PC-3 (cell line): ENCODE measurements around the gene THSD7A. TPM values are rescaled to one million over a fixed set of nuclear protein-coding genes. Genes with fewer than 3 reads are reported as not detected.

Source experiments
- ATAC-seq: fragments of 200-7000 bp; cut with Tn5 transposase; 2 replicates; pipeline ENCODE4 v1.9.1; 2020; ENCODE audit warnings: mild to moderate bottlenecking, moderate library complexity
- BruUV-seq: library from RNA; stranded (reverse); fragments of 400-500 nt; replicated peaks from 2 replicates; lab custom pipeline; 2021; lab: Mats Ljungman, UMichigan
- CTCF ChIA-PET: fragments of 300-600 bp; sonication (Branson Sonifier 250); formaldehyde crosslinking; loops from one replicate; lab custom pipeline; 2022; ENCODE audit warnings: antibody characterized with exemption; lab: Charles Lee
- POLR2A ChIA-PET: fragments of 300-600 bp; sonication (Branson Sonifier 250); formaldehyde crosslinking; loops from one replicate; lab custom pipeline; 2022; ENCODE audit warnings: antibody characterized with exemption; ENCODE audit not compliant: unreplicated experiment; lab: Charles Lee
- DNase-seq: peaks from one replicate; pipeline ENCODE4 v3.0.0-alpha.2; 2015
- H2AFZ ChIP-seq: fragments of 300-600 bp; sonication (generic); 2 replicates; pipeline ENCODE4 v1.6.0; 2016; ENCODE audit warnings: antibody characterized with exemption, low read length
- H3F3A ChIP-seq: fragments of 300-600 bp; sonication (generic); one replicate; pipeline ENCODE4 v1.6.0; 2017; ENCODE audit warnings: antibody characterized with exemption, low read length, control low read depth, mild to moderate bottlenecking; ENCODE audit not compliant: unreplicated experiment
- H3K27ac ChIP-seq: fragments of 300-600 bp; sonication (generic); 2 replicates; pipeline ENCODE4 v1.5.1; 2016; ENCODE audit warnings: mild to moderate bottlenecking, low read length
- H3K27me3 ChIP-seq: fragments of 300-600 bp; sonication (generic); 2 replicates; pipeline ENCODE4 v1.6.1; 2016; ENCODE audit warnings: low read length, mixed read lengths
- H3K36me3 ChIP-seq: fragments of 300-600 bp; sonication (generic); 2 replicates; pipeline ENCODE4 v1.6.1; 2016; ENCODE audit warnings: low read depth, mixed run types, low read length, mixed read lengths
- H3K4me1 ChIP-seq: fragments of 300-600 bp; sonication (generic); 2 replicates; pipeline ENCODE4 v1.5.1; 2016; ENCODE audit warnings: low read length; ENCODE audit not compliant: insufficient read depth
- H3K4me2 ChIP-seq: fragments of 300-600 bp; sonication (generic); 2 replicates; pipeline ENCODE4 v1.6.0; 2016; ENCODE audit warnings: low read length
- H3K4me3 ChIP-seq: fragments of 300-600 bp; sonication (generic); 2 replicates; pipeline ENCODE4 v1.5.1; 2016; ENCODE audit warnings: mild to moderate bottlenecking, low read length, mixed read lengths
- H3K79me2 ChIP-seq: fragments of 300-600 bp; sonication (generic); 2 replicates; pipeline ENCODE4 v1.6.1; 2017; ENCODE audit warnings: low read length, mixed read lengths
- H3K9ac ChIP-seq: fragments of 300-600 bp; sonication (generic); 2 replicates; pipeline ENCODE4 v1.6.0; 2016; ENCODE audit warnings: mild to moderate bottlenecking, low read length
- H3K9me2 ChIP-seq: fragments of 300-600 bp; sonication (generic); replicated peaks from 2 replicates; pipeline ENCODE4 v1.6.1; 2016; ENCODE audit warnings: mixed run types, low read length, mixed read lengths
- H3K9me3 ChIP-seq: fragments of 300-600 bp; sonication (generic); 2 replicates; pipeline ENCODE4 v1.6.1; 2016; ENCODE audit warnings: low read length, mixed read lengths
- H4K20me1 ChIP-seq: fragments of 300-600 bp; sonication (generic); 2 replicates; pipeline ENCODE4 v1.6.1; 2016; ENCODE audit warnings: low read length, mixed read lengths
- EZH2 ChIP-seq: fragments of 300-600 bp; sonication (generic); IDR thresholded peaks from one replicate; pipeline ENCODE4 v1.6.1; 2017; ENCODE audit warnings: antibody characterized with exemption, mild to moderate bottlenecking, low read length; ENCODE audit not compliant: unreplicated experiment
- EZH2phosphoT487 ChIP-seq: fragments of 300-600 bp; sonication (generic); IDR thresholded peaks from 2 replicates; pipeline ENCODE4 v1.6.1; 2018; ENCODE audit warnings: mild to moderate bottlenecking, antibody characterized with exemption, low read length, borderline replicate concordance
- intact Hi-C: fragments of 100-400 bp; cut with micrococcal nuclease; formaldehyde crosslinking; loops from 2 replicates; pipeline ENCODE4 v1.9.0; 2023
- total RNA-seq: library from RNA; depleted of rRNA; stranded (reverse); fragments of >200 nt; gene quantifications from 2 replicates; pipeline ENCODE4 v1.2.3, GENCODE V29; 2014
- TF ChIP-seq, protein P1 (sequence below): fragments of 300-600 bp; sonication (generic); conservative IDR thresholded peaks from 2 replicates; pipeline ENCODE4 v1.5.1; 2017; ENCODE audit warnings: antibody characterized with exemption, low read depth, mild to moderate bottlenecking, low read length

Gene THSD7A
- total RNA-seq, 1 experiment from 2014 or later, result 0.04 TPM

DNA sequence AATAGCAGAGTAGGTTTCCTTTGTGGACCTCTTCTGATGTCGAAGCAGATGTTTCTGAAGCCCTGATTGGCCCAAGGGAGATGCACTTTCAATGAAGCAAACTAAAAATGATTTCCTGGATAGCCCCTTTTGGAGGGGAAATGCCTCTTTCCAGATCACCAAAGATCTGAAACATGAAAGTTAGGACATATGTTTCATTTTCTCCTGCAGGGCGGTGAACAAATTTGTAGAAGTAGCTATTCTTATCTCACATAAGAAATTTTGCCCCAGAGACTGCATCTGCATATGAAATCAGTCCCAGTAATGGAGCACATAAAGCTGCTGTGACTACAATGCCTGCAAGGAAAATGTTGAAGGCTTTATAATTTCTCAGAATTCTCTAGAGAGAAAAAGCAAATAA is 56.0 kb downstream of the THSD7A start:
- intact Hi-C loops, result no loop called here
- Histone ChIP-seq H3K4me3 (no peak overlapping the region), H3K4me2 (no peak overlapping the region), H3K9ac (no peak overlapping the region), H2AFZ (no peak overlapping the region), H3K27ac (no peak overlapping the region), H3K79me2 (no peaks in the 10 kb centered on the region), H3K9me2 (no peaks in the 10 kb centered on the region), H3K9me3 (no peaks in the 10 kb centered on the region), H3F3A (no peaks in the 10 kb centered on the region), H3K27me3 (no peaks in the 10 kb centered on the region), H3K36me3 (no peaks in the 10 kb centered on the region), H3K4me1 (no peaks in the 10 kb centered on the region), H4K20me1 (no peaks in the 10 kb centered on the region)
- CTCF ChIA-PET, result no interaction called here
- POLR2A ChIA-PET, result no interaction called here
- TF ChIP-seq, protein P1, sequence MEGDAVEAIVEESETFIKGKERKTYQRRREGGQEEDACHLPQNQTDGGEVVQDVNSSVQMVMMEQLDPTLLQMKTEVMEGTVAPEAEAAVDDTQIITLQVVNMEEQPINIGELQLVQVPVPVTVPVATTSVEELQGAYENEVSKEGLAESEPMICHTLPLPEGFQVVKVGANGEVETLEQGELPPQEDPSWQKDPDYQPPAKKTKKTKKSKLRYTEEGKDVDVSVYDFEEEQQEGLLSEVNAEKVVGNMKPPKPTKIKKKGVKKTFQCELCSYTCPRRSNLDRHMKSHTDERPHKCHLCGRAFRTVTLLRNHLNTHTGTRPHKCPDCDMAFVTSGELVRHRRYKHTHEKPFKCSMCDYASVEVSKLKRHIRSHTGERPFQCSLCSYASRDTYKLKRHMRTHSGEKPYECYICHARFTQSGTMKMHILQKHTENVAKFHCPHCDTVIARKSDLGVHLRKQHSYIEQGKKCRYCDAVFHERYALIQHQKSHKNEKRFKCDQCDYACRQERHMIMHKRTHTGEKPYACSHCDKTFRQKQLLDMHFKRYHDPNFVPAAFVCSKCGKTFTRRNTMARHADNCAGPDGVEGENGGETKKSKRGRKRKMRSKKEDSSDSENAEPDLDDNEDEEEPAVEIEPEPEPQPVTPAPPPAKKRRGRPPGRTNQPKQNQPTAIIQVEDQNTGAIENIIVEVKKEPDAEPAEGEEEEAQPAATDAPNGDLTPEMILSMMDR, result no peak
- TF ChIP-seq EZH2, result no peak
- no peak for TF ChIP-seq EZH2phosphoT487
- no peak for ATAC-seq
- BruUV-seq, result no TSS peak
- no peak for DNase-seq

- Histone ChIP-seq H3K4me1 (no peaks in the 10 kb centered on the region), H3K79me2 (no peaks in the 10 kb centered on the region), H3K27ac (no peak overlapping the region), H3K4me3 (no peak overlapping the region), H3K9me3 (no peaks in the 10 kb centered on the region), H2AFZ (no peak overlapping the region), H3K9me2 (no peaks in the 10 kb centered on the region), H3K36me3 (no peaks in the 10 kb centered on the region), H3K4me2 (no peak overlapping the region), H3F3A (no peaks in the 10 kb centered on the region), H3K9ac (no peak overlapping the region), H4K20me1 (no peaks in the 10 kb centered on the region), H3K27me3 (no peaks in the 10 kb centered on the region)
- TF ChIP-seq, protein P1, result no peak
- TF ChIP-seq EZH2phosphoT487, result no peak
- no peak for TF ChIP-seq EZH2
- no peak for ATAC-seq
- intact Hi-C loops, result no loop called here
- no peak for DNase-seq
- BruUV-seq, result no TSS peak
- ChIA-PET CTCF (no interaction called here), POLR2A (no interaction called here)
These were observed 56.6 kb downstream of the THSD7A start for GRCh38 chr7:11775401-11775800.

- H3K27me3 ChIP-seq, result no peaks in the 10 kb centered on the region
- ChIA-PET POLR2A (no interaction called here), CTCF (no interaction called here)
- H4K20me1 ChIP-seq, result no peaks in the 10 kb centered on the region
- no peaks in the 10 kb centered on the region for H3K9me2 ChIP-seq
- no peaks in the 10 kb centered on the region for H3F3A ChIP-seq
- no peak for DNase-seq
- intact Hi-C loops, result no loop called here
- H3K27ac ChIP-seq, result no peak overlapping the region
- BruUV-seq, result no TSS peak
- no peak overlapping the region for H3K9ac ChIP-seq
- no peak for TF ChIP-seq EZH2phosphoT487
- TF ChIP-seq, protein P1, result no peak
- no peak for TF ChIP-seq EZH2
- no peaks in the 10 kb centered on the region for H3K79me2 ChIP-seq
- no peak overlapping the region for H3K4me2 ChIP-seq
- no peaks in the 10 kb centered on the region for H3K36me3 ChIP-seq
- no peak for ATAC-seq
- H3K4me3 ChIP-seq, result no peak overlapping the region
- H2AFZ ChIP-seq, result no peak overlapping the region
- H3K9me3 ChIP-seq, result no peaks in the 10 kb centered on the region
- no peaks in the 10 kb centered on the region for H3K4me1 ChIP-seq
These were observed 63.7 kb downstream of the THSD7A start for GRCh38 chr7:11768263-11768662.
